ENCODE data around the gene NOS1.

NOS1 gene

GRCh38 chr12:117394491-117394890, 33.1 kb upstream of the NOS1 start:
- no peaks in the 10 kb centered on the region for H3K9me3 ChIP-seq (ENCODE audit: severe bottlenecking)
- ATAC-seq (ENCODE audit: low read depth): no peak
- DNase-seq (ENCODE audit: low spot score): no peak
- no peak for TF ChIP-seq CTCF (IDR thresholded peaks at IDR 0.05; ENCODE audit: poor library complexity, severe bottlenecking)
- H3K27me3 ChIP-seq (ENCODE audit: insufficient read depth, poor library complexity, severe bottlenecking): no peaks in the 10 kb centered on the region
- no peak overlapping the region for H3K4me3 ChIP-seq (ENCODE audit: severe bottlenecking)
- no peaks in the 10 kb centered on the region for H3K36me3 ChIP-seq (ENCODE audit: low read depth)
- H3K4me1 ChIP-seq (ENCODE audit: insufficient read depth, poor library complexity, severe bottlenecking): no peaks in the 10 kb centered on the region
- H3K27ac ChIP-seq (ENCODE audit: poor library complexity, severe bottlenecking): no peak overlapping the region

- no peaks in the 10 kb centered on the region for H3K27me3 ChIP-seq (ENCODE audit: insufficient read depth, poor library complexity, severe bottlenecking)
- no peaks in the 10 kb centered on the region for H3K9me3 ChIP-seq (ENCODE audit: severe bottlenecking)
- no peak for DNase-seq (ENCODE audit: low spot score)
- H3K4me1 ChIP-seq (ENCODE audit: insufficient read depth, poor library complexity, severe bottlenecking): no peaks in the 10 kb centered on the region
- H3K36me3 ChIP-seq (ENCODE audit: low read depth): no peaks in the 10 kb centered on the region
- no peak overlapping the region for H3K27ac ChIP-seq (ENCODE audit: poor library complexity, severe bottlenecking)
- no peak overlapping the region for H3K4me3 ChIP-seq (ENCODE audit: severe bottlenecking)
- no peak for ATAC-seq (ENCODE audit: low read depth)
- no peak for TF ChIP-seq CTCF (IDR thresholded peaks at IDR 0.05; ENCODE audit: poor library complexity, severe bottlenecking)
Measured at GRCh38 chr12:117393656-117394055, 32.2 kb upstream of the NOS1 start.

GRCh38 chr12:117390866-117391265, 29.4 kb upstream of the NOS1 start:
- no peak for ATAC-seq (ENCODE audit: low read depth)
- H3K27me3 ChIP-seq (ENCODE audit: insufficient read depth, poor library complexity, severe bottlenecking): no peaks in the 10 kb centered on the region
- DNase-seq (ENCODE audit: low spot score): no peak
- no peak for TF ChIP-seq CTCF (IDR thresholded peaks at IDR 0.05; ENCODE audit: poor library complexity, severe bottlenecking)
- H3K4me1 ChIP-seq (ENCODE audit: insufficient read depth, poor library complexity, severe bottlenecking): no peaks in the 10 kb centered on the region
- no peaks in the 10 kb centered on the region for H3K9me3 ChIP-seq (ENCODE audit: severe bottlenecking)
- H3K27ac ChIP-seq (ENCODE audit: poor library complexity, severe bottlenecking): no peak overlapping the region
- H3K36me3 ChIP-seq (ENCODE audit: low read depth): no peaks in the 10 kb centered on the region
- H3K4me3 ChIP-seq (ENCODE audit: severe bottlenecking): no peak overlapping the region

GRCh38 chr12:117388951-117389446, 27.6 kb upstream of the NOS1 start:
- ATAC-seq (ENCODE audit: low read depth) (no peak), DNase-seq (ENCODE audit: low spot score) (no peak)
- Histone ChIP-seq H3K36me3 (ENCODE audit: low read depth) (no peaks in the 10 kb centered on the region), H3K27me3 (ENCODE audit: insufficient read depth, poor library complexity, severe bottlenecking) (no peaks in the 10 kb centered on the region), H3K9me3 (ENCODE audit: severe bottlenecking) (no peaks in the 10 kb centered on the region), H3K4me3 (ENCODE audit: severe bottlenecking) (no peak overlapping the region), H3K27ac (ENCODE audit: poor library complexity, severe bottlenecking) (no peak overlapping the region), H3K4me1 (ENCODE audit: insufficient read depth, poor library complexity, severe bottlenecking) (no peaks in the 10 kb centered on the region)
- TF ChIP-seq CTCF (IDR thresholded peaks at IDR 0.05; ENCODE audit: poor library complexity, severe bottlenecking): no peak

GRCh38 chr12:117387832-117388231, 26.4 kb upstream of the NOS1 start:
- DNase-seq (ENCODE audit: low spot score) (no peak), ATAC-seq (ENCODE audit: low read depth) (no peak)
- no peak overlapping the region for H3K27ac ChIP-seq (ENCODE audit: poor library complexity, severe bottlenecking)

More at GRCh38 chr12:117387832-117388231, 26.4 kb upstream of the NOS1 start:
- Histone ChIP-seq H3K36me3 (ENCODE audit: low read depth) (no peaks in the 10 kb centered on the region), H3K4me3 (ENCODE audit: severe bottlenecking) (no peak overlapping the region), H3K9me3 (ENCODE audit: severe bottlenecking) (no peaks in the 10 kb centered on the region), H3K4me1 (ENCODE audit: insufficient read depth, poor library complexity, severe bottlenecking) (no peaks in the 10 kb centered on the region), H3K27me3 (ENCODE audit: insufficient read depth, poor library complexity, severe bottlenecking) (no peaks in the 10 kb centered on the region)
- no peak for TF ChIP-seq CTCF (IDR thresholded peaks at IDR 0.05; ENCODE audit: poor library complexity, severe bottlenecking)
